GM21367 (cell line): Measurements from ENCODE around the gene DGKG.

Source experiments
- ATAC-seq: cut with Tn5 transposase; IDR thresholded peaks from one replicate; pipeline ENCODE4 v1.9.1; 2021; ENCODE audit not compliant: unreplicated experiment

DGKG gene

DNA sequence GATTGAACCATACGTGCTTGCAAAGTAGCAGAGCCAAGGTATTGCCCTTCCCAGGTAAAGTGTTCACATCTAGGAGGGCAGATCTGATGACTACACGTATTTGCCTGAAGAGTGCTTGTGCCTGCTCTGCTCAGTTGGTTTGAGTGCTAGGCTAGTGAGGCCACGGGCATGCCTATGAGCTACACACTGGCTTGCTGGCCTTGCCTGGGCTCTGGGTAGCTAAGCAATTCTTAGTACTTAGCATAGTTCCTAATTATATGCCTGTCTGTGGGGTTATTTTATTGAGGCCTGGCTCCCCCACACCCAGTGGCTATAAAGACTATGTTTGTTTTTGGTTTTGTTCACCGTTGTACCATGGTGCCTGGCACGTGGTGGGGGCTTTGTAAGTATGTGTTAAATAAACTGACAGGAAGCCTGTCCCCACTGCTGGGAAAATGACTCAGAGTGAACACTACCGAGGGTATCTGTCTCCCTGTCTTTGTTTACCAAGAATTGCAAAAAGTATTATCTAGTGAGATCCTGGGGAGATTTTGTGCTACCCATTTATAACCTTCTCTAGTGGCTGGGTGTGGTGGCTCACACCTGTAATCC is 181.0 kb downstream of the DGKG start:
- ATAC-seq: no peak

DNA sequence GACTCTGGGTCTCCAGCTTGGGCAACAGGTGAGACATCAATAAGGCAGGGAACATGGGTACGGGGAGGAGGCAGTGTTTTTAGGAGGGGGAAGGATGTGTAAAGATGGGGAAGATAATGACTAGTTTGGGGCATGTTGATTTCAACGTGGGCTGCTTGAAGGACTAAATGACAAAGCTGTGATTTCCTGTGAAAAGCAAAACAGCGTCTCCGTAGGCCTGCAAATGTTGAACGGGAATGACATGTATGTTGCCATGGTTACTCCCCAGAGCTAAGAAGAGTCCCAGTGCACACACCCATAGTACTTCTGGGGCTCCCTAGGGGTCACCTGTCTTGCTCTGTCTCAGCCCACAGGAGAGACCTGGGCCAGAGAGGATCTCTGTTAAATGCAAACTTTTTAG is 181.9 kb downstream of the DGKG start:
- no peak for ATAC-seq

DNA sequence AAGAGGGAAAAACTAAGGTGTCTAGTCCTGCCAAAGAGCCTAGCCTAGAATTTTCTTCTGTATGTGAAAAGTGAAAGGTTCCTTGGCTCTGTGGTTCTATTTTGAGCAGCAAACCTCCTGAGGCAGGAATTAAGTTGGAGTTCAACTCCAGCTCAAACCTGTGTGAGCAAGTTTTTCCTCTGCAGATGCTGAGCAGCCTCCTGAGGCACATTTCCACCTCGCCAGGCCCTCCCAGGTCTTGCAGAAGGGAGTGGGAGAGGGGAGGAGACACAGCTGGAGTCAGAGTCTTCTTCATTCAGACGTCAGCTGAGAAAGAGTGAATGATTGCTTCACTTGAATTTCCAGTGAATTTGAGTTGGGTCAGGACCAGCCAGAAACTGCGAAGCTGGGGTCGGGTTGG is 183.6 kb downstream of the DGKG start:
- no peak for ATAC-seq

DNA sequence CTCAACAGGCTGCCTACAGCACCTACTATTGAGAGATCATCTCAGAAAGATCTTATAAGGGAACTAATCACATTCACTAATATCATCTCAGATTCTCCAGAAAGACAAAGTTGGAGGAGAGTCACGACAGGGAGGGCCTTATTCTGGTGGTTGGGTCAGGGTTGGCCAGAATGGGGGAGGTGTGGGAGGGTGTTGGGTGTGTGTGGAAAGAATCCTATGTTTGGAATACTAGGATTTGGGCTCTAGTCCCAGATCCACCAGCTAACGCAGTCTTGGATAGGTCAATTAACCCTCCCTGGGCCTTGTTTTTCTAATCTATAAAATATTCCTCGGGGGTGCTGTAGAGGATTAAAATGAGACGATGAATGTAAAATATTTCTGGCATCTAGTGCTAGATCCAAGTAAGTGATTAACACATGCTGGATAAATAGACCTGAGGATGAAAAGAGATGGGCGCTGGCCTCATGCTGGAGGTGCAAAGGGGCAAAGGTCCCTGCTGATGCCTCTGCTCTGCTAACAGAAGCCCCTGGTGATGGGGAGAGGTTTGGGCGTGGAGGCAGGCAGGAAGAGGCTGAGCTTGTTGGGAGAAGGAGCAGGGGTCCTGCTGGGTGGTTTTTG is 185.6 kb downstream of the DGKG start:
- no peak for ATAC-seq

DNA sequence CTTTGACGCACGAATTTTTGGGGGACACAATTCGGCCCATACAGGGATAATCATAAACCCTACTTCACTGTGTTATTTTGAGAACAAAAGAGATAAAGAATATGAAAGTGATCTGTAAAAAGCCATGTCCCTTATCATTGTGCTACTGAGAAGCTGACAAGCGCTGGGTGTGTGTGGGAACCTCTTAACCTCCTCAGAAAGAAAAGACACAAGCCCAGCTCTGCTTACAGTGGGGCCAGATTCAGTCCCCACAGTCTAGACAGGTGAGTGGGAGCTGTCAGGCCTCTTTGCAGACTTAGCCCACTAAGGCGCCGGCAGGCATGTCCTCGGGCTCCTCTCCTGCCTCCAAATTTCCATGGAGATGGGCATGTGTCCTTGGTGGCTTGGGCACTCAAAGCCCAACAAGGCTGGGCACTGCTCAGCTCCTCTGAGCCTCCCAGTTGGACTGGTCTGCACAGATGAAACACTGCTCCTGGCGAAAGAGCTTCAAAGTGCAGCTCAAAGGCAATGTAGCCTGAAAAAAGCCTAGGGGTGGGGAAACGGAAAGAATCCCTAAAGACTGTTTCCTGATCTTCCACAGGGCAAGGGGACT is 188.7 kb downstream of the DGKG start:
- ATAC-seq: no peak

DNA sequence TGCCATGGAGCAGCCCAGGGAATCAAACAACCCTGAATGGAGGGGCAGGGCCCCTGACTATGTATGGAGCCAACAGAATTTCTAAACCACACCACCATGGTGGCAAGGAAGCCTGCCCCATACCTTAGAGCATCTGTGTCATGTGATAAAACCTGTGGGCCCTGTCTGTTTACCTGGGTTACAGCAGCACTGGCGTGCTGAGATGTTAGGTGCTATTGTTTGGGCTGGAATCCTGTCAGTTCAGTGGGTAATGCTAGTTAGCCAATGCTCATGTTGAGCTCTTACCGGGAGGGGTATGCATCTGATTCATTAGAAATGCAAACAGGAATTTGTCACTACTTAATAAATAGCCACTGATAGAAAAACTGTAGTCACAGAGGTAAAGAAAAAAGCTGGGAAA is 189.7 kb downstream of the DGKG start:
- ATAC-seq: no peak

DNA sequence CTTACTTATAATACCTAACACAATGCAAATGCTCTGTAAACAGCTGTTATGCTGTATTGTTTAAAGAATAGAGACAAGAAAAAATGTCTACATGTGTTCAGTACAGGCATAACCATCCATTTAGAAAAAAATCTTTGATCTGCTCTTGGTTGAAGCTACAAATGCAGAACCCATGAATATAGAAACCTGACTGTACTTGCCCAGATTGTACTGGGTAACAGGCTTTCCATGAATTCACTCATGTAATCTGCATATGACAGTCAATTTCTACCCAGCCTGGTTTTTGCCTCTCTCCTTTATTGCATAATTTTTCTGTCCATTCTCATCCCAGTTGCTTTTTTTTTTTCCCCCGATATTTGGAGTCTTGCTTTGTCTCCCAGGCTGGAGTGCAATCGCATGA is 190.5 kb downstream of the DGKG start:
- ATAC-seq: no peak

DNA sequence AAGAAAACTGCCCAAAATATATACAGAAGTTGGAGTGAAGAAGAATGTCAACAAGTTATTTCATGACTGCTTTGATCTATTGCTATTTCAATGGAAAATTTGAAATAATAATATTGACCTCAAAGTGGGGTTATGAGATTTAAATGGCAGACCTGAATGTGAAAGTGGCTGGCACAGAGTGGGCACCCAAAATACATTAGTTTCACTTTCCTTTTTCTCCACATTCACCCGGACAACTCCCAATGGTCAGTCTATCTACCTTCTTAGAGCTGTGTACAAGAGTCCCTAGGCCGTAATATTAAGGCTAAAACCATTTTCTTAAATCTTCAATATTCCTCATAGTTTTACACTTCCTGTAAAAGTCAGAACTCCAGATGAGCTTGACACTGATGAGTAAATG is 191.5 kb downstream of the DGKG start:
- ATAC-seq: no peak

DNA sequence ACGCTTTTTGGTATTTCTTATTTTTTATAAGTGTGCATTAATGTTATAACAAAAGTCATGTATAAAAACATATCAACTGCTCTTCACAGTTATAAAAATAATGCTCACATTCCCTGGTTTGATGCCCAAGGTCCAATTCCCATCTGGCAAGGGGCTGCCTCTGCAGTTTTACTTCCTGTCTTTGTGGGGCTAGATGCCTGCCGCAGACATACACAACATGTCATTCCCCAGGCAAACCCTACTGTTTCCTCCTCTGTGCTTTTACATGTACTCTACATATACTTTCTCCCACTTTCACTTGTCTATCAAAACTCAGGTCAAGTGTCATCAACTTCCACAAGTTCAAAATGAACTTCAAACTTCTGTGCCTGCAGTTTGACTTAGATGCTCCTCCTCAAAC is 192.7 kb downstream of the DGKG start:
- ATAC-seq: no peak

DNA sequence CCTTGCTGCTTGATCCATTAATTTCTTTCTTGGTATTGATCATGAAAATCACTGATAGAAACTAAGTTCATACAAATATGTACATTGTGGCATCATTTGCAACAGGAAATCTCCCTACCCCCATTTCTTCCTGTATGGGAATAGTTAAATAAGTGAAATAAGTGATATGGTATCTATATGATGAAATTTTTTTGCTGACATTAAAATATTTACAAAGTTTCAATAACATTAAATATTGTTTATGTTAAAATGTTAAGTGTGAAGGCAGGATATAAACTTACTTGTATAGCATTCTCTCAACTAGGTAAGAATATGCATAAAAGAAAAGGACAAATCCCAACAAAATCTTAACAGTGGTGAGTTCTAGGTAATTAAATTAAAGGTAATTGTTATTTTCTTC is 193.1 kb downstream of the DGKG start:
- ATAC-seq: no peak

DNA sequence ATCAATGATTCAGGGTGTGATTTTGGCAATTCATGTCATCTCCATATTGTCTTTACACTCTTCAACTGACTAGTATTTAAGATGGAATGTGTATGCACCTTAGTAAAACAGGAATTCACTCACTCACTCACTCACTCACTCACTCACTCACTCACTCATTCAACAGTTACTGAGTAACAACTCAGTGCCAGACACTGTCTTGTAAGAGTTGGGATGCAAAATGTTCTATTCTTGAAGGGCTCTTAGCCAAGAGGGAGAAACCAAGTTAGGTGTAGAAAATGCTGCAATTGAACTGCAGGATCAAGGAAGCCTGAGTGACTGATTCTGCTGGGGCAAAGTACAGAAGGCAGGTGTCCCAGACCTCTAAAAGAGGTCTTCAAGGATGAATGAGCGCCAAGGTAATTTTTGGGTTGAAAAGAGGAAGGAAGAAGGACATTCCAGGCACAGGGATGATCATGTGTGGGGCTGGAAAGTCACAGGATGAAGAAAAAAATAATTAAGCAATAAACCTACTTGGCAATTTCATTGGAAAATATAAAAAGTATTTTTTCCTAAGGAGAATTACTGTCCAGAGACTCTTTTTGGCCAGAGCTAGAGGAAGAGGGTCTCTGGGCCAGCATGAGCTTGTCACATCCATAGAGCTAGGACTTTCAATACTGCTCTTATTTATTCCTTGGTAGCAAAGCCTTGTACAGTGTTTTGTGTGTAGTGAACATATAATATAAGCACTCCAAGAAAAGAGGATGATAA is 194.2 kb downstream of the DGKG start:
- no peak for ATAC-seq

DNA sequence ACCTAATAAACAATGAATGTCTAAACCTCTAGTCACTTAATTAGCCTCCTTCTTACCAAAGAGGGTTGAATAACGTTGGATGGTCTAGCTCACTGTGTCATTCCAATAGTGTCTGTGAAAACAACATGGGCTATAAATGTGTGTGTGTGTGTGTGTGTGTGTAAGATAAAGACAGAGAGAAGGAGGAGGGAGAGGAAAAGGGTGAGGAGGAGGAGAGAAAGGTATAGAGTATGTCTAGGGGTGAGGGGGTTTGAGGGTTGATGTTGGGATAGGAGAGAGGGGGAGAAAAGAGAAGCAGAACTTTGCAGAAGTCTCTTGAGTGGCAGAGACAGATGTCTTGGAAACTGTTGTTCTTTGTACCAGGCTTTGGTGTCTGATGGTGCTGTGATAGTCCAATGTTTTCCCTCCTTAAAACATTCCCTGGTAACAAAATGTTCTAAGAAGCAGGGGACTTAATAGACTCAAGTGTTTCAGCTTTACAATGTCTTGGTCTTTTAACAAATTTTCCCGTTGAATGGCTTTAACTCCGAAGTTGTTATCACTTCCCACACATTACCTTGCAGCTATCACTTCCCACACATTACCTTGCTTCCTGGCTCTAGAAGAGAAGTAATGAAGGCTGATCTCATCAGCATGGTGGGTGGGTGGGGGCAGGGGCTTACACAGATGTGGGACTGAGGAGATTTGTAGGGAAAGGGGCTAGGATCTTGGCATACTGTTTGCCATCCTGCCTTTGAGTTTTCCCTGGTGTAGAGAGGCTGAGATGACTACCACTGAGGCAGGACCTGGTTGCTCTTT is 195.3 kb downstream of the DGKG start:
- ATAC-seq: no peak

DNA sequence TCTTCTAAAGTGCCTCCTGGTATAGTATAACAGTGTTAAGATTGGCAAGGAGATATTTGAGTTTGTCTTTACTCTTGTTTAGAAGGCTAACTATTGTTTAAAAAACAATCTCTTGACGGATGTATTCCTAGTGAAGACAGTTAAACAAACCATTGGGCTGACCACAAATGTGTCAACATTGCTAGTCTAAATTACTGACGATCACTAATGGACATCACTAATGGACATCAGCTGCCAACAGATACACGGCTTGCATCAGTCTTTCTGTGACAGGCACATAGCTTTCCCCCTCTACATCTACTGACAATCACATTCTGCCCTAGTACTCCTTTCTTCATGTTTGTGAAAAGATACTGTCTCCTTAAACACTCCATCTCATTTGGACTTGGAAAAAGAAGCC is 196.0 kb downstream of the DGKG start:
- no peak for ATAC-seq

DNA sequence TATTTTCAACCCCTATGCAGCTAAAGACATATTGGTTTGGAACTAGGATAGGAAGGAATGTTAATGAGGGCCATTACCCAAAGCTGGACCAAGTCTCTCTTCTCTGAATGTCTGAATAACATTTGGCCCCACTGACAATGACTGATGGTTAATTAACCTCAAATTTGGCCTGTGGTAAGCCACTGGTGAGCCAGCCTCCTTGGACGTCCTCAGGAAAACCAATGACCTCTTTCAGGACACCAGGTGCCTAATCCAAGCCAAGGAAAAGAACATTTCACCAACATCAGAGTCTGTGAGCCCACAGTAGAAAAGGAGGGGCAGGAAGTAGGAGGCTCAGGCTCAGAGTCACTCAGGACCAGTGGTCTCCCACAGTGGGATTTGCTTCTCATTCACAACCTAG is 196.7 kb downstream of the DGKG start:
- ATAC-seq: no peak

DNA sequence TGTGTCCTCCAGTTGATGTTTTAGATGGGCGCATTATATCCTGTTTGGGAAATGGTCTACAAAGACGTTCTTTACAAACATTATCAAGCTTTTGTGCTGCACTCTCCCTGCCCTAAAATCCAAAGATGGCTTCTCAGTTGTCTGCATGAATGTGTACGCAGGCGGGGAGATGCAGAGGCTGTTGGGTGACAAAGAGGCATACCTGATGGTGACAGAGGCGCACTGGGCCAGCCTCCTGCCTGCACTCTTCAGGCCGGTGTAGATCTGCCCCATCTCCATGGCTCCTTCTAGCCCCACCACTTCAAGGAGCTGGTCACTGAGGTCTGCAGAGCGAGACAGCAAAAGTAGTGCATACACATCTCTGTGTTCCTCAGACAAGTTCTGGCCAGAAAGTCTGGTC is 197.3 kb downstream of the DGKG start:
- no peak for ATAC-seq

DNA sequence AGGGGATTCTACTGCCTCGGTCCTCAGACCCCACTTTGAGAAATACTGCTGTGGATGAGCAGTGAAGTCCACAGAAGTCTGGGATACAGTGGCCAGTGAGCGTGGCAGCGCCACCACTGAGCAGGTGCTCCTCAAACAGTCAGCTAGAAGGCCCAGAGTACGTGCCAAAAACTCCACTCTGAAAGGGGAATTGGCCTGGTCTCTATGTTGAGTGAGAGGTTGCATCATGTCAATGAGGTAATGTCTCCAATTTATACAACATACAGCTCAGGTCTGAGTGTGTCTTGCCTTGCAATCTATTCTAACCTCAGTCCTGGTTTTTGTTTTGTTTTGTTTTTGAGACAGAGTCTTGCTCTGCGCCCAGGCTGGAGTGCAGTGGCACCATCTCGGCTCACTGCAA is 199.8 kb downstream of the DGKG start:
- ATAC-seq: no peak

DNA sequence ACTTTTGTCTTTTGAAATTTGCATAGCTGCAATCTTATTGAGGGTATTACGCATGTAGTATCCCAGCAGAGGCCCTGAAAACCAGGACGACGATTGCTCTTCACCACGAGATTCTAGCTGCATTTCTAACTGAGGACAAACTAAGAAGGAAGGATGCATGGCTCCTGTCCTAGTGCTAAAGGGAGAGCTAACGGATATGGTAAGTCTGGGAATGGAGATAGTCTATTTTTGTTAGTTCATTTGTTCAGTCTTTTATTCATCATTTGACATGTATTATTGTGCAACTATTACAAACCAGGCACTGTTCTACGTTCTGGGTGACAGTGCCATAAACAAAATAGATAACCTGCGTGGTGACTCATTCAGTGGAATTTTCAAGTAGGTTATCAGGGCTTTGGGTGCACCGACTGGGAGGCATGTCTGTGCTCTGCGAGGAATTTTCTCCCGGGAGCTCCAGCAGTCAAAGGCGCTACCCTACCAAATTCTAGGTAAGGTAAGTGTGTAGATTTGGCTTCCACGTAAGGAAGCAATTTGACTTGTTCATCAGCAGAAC is 201.3 kb downstream of the DGKG start:
- no peak for ATAC-seq

DNA sequence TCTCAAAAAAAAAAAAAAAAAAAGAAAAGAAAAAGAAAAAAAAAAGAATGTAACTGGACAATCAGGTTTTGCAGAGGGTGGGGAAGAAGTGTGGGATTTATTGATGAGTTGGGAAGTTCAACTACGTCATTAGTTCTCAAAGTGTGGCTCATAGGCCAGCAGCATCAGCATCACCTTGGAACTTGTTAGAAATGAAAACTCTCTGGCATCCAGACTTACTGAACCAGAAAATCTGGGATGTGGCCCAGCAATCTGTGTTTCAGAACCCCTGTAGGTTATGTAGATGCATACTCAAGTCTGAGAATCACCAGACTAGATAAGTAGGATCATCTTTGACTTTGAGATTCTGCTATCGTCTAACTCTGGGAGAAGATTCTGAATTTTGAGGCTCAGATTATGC is 207.4 kb downstream of the DGKG start:
- ATAC-seq: no peak

DNA sequence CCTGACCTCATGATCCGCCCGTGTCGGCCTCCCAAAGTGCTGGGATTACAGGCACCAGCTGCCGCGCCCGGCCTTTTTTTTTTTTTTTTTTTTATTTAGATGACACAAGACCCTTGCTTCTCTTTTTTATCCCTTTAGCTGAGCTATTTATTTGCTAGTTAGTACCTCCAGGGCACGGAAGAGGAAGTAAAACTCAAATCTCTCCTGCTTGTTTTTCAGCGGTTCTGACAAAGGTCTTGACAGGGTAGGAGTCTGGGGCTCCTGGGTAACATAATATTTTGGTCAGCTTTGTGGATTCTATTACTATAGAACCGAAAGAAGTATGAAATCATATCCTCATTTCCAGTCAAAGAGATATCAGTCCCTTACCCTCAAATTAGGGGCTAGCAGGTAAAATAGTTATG is 209.1 kb downstream of the DGKG start:
- peak; percentile 85 for ATAC-seq

DNA sequence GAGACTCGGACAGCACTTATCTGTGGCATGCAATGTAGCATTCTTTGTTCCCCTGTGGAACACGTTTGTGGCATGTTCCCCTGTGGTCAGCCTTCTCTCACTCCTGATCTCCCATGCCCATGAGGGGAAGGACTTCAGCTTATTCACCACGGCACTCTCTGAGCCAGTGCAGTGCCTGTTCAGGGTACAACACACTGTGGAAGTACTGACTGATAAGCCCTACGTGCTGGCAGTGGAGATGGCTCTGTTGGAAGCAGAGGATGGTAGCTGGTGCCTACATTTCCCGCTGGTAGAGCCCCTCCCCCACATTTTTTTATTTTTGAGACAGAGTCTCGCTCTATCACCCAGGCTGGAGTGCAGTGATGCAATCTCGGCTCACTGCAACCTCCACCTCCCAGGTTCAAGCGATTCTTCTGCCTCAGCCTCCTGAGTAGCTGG is 209.7 kb downstream of the DGKG start:
- ATAC-seq: peak; percentile 23
